GM06990 (cell line): ENCODE data around the gene MX2.

Source experiments
- DNase-seq: peaks from one replicate; pipeline ENCODE4 v3.0.0-alpha.2; 2011; ENCODE audit not compliant: insufficient read length; ENCODE audit errors: extremely low read depth
- H3K27me3 ChIP-seq: replicated peaks from 2 replicates; pipeline ENCODE4 v1.6.0; 2011; ENCODE audit warnings: low read length; ENCODE audit not compliant: control insufficient read depth, insufficient read depth
- H3K36me3 ChIP-seq: 2 replicates; pipeline ENCODE4 v1.5.1; 2011; ENCODE audit warnings: low read length; ENCODE audit not compliant: control insufficient read depth, insufficient read depth
- H3K4me3 ChIP-seq: replicated peaks from 2 replicates; pipeline ENCODE4 v1.5.1; 2011; ENCODE audit warnings: low read depth, mild to moderate bottlenecking, control low read depth, low read length
- TF ChIP-seq, protein P1 (sequence below): IDR thresholded peaks from 2 replicates; pipeline ENCODE4 v1.5.1; 2011; ENCODE audit warnings: low read length, control low read depth, mild to moderate bottlenecking, inconsistent platforms; ENCODE audit not compliant: insufficient read depth, poor library complexity, severe bottlenecking

MX2 gene

DNA sequence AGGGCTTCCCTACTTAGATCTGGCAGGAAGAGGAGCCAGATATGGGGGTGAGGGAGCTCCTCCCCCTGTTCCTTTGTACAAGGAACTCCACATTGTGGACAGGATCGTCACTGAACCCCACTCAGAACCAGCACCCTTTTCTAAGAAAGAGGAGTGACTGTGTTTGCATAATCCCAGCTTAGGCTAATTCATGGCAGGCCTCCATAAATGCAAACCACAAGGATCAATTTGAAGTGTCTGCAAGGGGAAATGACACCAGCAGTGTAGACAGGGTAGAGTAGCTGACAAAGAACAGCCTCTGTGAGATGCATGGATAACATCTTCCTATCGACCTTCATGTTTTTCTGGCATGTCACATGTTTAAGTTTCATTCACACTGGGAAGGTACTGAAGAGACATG, 75.9 kb downstream of the MX2 start:
- no peak for DNase-seq
- Histone ChIP-seq H3K36me3 (peaks cover 51% of the 10 kb centered on the region), H3K27me3 (no peaks in the 10 kb centered on the region), H3K4me3 (no peak overlapping the region)
- TF ChIP-seq, protein P1, sequence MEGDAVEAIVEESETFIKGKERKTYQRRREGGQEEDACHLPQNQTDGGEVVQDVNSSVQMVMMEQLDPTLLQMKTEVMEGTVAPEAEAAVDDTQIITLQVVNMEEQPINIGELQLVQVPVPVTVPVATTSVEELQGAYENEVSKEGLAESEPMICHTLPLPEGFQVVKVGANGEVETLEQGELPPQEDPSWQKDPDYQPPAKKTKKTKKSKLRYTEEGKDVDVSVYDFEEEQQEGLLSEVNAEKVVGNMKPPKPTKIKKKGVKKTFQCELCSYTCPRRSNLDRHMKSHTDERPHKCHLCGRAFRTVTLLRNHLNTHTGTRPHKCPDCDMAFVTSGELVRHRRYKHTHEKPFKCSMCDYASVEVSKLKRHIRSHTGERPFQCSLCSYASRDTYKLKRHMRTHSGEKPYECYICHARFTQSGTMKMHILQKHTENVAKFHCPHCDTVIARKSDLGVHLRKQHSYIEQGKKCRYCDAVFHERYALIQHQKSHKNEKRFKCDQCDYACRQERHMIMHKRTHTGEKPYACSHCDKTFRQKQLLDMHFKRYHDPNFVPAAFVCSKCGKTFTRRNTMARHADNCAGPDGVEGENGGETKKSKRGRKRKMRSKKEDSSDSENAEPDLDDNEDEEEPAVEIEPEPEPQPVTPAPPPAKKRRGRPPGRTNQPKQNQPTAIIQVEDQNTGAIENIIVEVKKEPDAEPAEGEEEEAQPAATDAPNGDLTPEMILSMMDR, result no peak

DNA sequence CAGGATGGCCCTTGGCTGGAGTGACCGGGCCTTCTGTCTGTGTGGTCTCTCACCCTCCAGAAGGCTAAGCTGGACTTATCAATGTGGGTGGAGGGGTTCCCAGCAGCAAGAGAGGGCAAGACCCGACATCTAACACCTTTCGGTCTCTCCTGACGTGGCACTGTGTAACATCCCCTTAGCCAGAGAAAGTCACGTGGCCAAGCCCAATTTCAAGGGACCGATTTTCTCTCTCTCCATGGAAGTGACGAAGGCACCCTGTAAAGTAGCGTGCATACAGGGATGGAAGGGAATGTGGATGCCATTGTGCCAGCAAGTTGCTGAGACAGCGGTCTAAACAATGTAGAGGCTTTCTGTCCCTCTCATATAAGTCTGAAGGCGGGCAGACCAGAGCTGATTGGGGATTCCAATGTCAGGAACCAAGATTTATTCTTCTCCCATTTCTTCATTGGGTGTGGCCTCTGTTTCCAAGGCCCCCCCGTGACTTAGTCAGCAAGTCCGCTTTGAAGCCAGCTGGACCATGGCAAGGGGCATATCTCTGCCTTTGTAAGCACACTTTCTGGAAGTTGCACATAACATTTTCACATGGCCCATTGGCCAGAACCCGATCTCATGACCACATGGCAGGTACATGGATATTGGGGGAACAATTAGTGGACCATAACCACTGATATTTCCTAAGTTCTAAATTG, 76.7 kb downstream of the MX2 start:
- H3K27me3 ChIP-seq, result no peaks in the 10 kb centered on the region
- no peak for DNase-seq
- TF ChIP-seq, protein P1, result no peak
- H3K36me3 ChIP-seq, result peaks cover 50% of the 10 kb centered on the region
- no peak overlapping the region for H3K4me3 ChIP-seq

DNA sequence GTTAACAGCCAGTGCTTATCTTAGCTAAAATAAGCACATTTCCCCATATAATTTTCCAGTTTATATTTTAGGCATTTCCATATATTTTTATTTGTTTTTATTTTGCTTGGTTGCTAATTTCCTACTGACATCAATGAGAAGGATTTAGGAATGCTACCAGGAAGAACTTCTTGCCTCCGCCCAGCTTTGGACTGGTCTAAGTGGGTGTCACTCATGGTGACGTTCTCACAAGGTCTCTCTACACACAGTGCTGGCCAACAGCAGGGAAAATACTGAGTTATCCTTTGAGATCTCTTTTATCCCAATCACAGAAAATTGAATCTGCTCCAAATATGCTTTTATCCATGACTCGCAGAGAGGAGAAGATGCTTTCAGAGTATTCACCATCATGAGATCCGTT, 77.4 kb downstream of the MX2 start:
- no peak for DNase-seq
- TF ChIP-seq, protein P1, result no peak
- H3K4me3 ChIP-seq, result no peak overlapping the region
- H3K36me3 ChIP-seq, result peaks cover 52% of the 10 kb centered on the region
- H3K27me3 ChIP-seq, result no peaks in the 10 kb centered on the region

DNA sequence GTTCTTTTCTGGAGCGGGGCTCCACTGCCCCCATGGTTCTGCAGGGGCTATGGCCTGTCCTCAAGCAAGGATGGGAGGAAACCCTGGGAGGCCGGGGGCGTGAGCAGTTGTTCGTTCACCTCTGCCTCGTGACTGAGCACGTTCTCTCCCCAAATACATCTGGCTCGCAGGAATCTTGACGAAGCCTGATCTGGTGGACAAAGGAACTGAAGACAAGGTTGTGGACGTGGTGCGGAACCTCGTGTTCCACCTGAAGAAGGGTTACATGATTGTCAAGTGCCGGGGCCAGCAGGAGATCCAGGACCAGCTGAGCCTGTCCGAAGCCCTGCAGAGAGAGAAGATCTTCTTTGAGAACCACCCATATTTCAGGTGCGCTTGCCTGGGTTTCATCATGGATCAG, 79.7 kb downstream of the MX2 start:
- no peaks in the 10 kb centered on the region for H3K27me3 ChIP-seq
- DNase-seq, result no peak
- TF ChIP-seq, protein P1, result no peak
- no peak overlapping the region for H3K4me3 ChIP-seq
- H3K36me3 ChIP-seq, result peaks cover 58% of the 10 kb centered on the region

GRCh38 chr21:41442481-41443186, 80.8 kb downstream of the MX2 start:
- Histone ChIP-seq H3K4me3 (no peak overlapping the region), H3K27me3 (no peaks in the 10 kb centered on the region), H3K36me3 (peaks cover 60% of the 10 kb centered on the region)
- no peak for DNase-seq
- TF ChIP-seq, protein P1, result no peak

- H3K36me3 ChIP-seq, result peaks cover 54% of the 10 kb centered on the region
- DNase-seq, result no peak
- no peak overlapping the region for H3K4me3 ChIP-seq
- TF ChIP-seq, protein P1, result no peak
- no peaks in the 10 kb centered on the region for H3K27me3 ChIP-seq
Observed at GRCh38 chr21:41443562-41443961, 81.7 kb downstream of the MX2 start.
